AG10803 (cell line): ENCODE results near the gene IGDCC3.

Experiments used
- DNase-seq: peaks from one replicate; pipeline ENCODE4 v3.0.0; 2010; ENCODE audit warnings: low read depth
- H3K4me3 ChIP-seq: 2 replicates; pipeline ENCODE4 v1.5.1; 2011; ENCODE audit warnings: mild to moderate bottlenecking, low read length, control low read depth
- TF ChIP-seq, protein P1 (sequence below): conservative IDR thresholded peaks from 2 replicates; pipeline ENCODE4 v1.5.1; 2011; ENCODE audit warnings: mild to moderate bottlenecking, low read length, control low read depth, inconsistent platforms

IGDCC3 gene

DNA sequence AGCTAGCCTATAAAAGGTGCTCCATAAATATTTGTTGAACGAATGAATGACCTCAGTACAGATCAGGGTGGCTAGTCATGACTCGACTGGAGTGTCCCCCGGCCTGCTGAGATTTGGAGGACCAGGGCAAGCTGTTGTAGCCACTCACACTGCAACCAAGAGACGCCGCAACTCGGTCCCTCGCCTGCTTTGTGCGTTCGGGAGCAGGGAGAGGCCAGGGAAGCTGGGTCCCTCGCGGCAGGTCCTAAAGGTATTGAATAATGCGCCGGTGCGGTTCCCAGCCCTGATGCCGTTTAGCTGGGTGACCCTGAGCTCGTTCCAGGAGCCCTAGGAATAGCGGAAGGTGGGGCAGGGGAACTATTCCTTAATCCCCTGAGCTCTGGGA lies 43.2 kb upstream of the IGDCC3 start:
- DNase-seq: no peak
- TF ChIP-seq, protein P1, sequence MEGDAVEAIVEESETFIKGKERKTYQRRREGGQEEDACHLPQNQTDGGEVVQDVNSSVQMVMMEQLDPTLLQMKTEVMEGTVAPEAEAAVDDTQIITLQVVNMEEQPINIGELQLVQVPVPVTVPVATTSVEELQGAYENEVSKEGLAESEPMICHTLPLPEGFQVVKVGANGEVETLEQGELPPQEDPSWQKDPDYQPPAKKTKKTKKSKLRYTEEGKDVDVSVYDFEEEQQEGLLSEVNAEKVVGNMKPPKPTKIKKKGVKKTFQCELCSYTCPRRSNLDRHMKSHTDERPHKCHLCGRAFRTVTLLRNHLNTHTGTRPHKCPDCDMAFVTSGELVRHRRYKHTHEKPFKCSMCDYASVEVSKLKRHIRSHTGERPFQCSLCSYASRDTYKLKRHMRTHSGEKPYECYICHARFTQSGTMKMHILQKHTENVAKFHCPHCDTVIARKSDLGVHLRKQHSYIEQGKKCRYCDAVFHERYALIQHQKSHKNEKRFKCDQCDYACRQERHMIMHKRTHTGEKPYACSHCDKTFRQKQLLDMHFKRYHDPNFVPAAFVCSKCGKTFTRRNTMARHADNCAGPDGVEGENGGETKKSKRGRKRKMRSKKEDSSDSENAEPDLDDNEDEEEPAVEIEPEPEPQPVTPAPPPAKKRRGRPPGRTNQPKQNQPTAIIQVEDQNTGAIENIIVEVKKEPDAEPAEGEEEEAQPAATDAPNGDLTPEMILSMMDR: no peak
- H3K4me3 ChIP-seq: peak overlapping the region; percentile 58

DNA sequence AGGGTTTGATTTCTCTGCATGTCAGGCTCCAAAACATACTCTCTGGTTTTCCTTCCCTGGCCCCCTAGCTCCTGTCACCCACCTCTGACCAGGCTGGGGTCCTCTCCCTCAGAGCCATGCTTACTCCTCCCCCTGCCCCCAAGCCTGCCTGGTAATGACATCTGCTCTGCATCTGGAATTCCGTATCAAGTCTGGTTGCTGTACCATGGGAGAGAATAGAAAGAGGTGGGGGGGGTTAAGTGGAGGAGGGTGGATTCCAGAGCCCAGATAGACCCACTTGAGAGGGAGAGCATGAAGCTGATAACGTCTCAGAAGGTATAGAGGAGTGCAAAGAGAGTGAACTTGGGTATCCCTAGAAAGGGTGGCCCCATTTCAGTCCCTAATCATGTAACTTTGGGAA lies 40.8 kb upstream of the IGDCC3 start:
- DNase-seq: no peak
- TF ChIP-seq, protein P1: no peak
- H3K4me3 ChIP-seq: no peak overlapping the region

DNA sequence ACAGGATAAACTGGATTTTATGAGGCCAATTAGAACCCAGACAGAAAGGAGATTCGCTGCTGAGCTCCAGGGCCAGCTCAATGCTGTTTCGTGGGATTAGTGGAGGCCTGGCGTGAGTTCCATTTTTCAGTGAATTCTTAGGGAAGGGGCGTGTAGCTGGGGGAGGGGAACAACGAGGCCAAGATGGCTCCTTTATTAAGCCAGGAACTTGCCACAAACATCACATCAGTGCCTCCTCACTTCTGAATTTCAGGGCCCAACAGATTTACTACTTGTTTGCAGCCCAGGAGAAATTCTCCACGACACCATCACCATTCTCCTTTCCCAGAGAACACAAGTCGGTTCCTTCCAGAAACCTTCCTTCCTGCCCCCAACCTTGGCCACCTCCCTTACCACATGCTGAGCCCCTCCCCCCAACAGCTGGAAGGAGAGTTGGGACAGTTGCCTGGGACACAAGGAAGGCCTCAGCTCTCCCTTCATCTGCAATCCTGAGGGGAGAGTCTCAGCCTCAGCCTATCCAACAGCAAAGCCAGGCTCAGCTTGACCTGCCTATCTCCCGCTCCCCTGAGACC lies 39.1 kb upstream of the IGDCC3 start:
- peak; percentile 67 for DNase-seq
- H3K4me3 ChIP-seq: no peak overlapping the region
- TF ChIP-seq, protein P1: no peak

DNA sequence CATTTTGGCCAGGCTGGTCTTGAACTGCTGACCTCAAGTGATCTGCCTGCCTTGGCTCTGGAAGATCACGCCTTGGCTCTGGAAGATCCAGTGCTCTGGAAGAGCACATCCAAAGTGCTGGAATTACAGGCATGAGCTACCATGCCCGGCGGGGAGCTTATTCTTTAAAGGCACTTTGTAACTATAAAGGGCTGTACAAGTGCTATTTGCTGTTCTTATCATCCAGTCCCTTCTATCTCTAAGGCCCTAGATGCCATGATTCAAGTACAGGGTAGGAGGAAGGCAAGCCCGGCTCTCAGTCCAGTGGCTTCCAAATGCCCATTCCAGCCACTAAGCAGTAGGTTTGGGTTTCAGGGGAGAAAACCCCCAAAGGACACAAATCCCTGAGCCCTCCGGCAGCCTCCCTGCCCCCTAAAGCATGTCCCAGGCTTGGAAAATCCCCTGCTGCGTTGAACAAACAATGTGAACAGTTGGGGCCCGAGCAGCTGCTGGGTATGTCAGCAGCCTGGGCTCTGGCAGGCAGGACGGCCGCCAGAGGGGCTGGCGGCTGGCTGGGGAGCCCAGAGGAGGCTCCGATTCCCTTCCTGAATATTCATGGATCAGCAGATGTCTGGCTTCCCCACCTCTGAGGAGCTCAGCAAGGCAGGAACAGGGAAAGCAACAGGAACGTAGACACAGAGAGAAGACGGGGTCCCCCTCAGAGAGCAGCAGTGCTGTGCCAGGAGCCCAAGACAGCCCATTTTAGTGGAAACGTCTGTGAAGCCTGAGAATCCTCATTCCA lies 37.2 kb upstream of the IGDCC3 start:
- H3K4me3 ChIP-seq: no peak overlapping the region
- TF ChIP-seq, protein P1: no peak
- DNase-seq: peak; percentile 18

DNA sequence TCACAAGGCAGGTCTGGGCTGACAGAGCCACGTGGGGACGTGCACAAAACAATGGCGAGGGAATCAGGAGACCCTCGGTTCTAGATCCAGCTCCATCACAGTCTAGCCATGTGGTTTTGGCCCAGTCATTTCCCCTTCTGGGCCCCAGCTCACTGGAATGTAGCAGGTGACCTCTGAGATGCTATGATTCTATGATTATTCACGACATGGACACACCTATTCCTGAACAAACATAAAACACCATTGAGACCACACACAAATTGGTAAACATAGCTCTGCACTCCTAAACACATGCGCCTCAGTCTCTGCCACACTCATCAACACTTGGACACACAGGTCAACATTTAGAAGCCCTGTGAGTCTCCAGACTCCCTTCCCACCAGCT lies 36.0 kb upstream of the IGDCC3 start:
- H3K4me3 ChIP-seq: no peak overlapping the region
- TF ChIP-seq, protein P1: no peak
- DNase-seq: no peak

DNA sequence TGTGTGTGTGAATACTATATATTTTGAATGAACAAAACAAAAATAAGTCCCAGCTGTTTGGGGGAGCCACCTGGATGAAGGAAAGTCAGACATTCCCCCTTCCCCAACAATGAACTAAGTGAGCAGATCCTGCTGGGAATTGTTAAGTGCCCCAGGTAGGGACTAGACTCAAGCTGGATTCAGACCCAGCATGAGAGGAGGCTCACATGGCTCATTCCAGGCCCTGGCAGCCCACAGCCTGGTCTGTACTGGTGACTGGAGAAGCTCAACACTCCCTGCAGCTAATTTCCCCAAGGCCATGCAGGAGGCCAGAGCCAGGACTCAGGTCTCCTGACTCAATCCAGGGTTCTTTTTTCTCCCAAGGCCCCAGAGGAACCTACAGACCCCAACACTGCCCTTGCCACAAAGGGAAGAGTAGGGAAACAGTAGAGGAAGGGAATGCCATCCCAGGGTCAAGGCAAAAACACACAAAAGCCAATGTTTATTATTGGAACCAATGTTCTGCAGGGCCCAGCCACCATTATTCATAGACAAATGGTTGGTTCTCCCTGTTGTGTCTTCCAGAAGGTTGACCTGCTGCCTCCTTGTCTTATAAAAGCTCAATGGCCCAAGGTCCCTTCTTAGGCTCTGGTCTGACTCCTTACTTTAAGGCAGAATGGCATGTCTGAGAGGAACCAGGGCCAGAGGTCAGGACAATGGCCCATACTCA lies 35.4 kb upstream of the IGDCC3 start:
- no peak for DNase-seq
- no peak overlapping the region for H3K4me3 ChIP-seq
- TF ChIP-seq, protein P1: no peak
